Activated CD4-positive, alpha-beta T cell treated with anti-CD3 and anti-CD28 coated beads for 1 hour (primary cell): Measurements from ENCODE around the gene EPDR1.

Experiments
- DNase-seq: peaks from one replicate; pipeline ENCODE4 v3.0.0-alpha.2; 2020

Gene EPDR1

GRCh38 chr7:37920305-37920848, at the start of gene EPDR1:
Gene EPDR1 (plus strand): TSS chr7:37920640. CDS start chr7:37920940, 300 bp downstream.
- DNase-seq: no peak

GRCh38 chr7:37882086-37882485, 38.4 kb upstream of the EPDR1 start:
- DNase-seq: no peak

GRCh38 chr7:37893359-37893758, 27.1 kb upstream of the EPDR1 start:
- no peak for DNase-seq

GRCh38 chr7:37894671-37895070, 25.8 kb upstream of the EPDR1 start:
- no peak for DNase-seq

- no peak for DNase-seq
These were observed 20.7 kb upstream of the EPDR1 start for GRCh38 chr7:37899712-37900247.

- DNase-seq: no peak
These were observed 19.1 kb upstream of the EPDR1 start for GRCh38 chr7:37901236-37901827.

- DNase-seq: no peak
These were observed 18.4 kb upstream of the EPDR1 start for GRCh38 chr7:37901890-37902524.

GRCh38 chr7:37908221-37908788, 12.1 kb upstream of the EPDR1 start:
- no peak for DNase-seq

GRCh38 chr7:37912756-37913155, 7.7 kb upstream of the EPDR1 start:
- no peak for DNase-seq

GRCh38 chr7:37915438-37915837, 5.0 kb upstream of the EPDR1 start:
- no peak for DNase-seq

- no peak for DNase-seq
These were observed 4.3 kb upstream of the EPDR1 start for GRCh38 chr7:37916017-37916672.

- DNase-seq: no peak
These were observed 3.5 kb upstream of the EPDR1 start, which contains the start of gene SFRP4 for GRCh38 chr7:37916673-37917660. Gene SFRP4 (minus strand): TSS chr7:37916817. CDS start chr7:37916537, 280 bp downstream.

GRCh38 chr7:37918526-37918925, 1.9 kb upstream of the EPDR1 start:
- DNase-seq: no peak

- DNase-seq: no peak
These were observed 687 bp downstream of the EPDR1 start for GRCh38 chr7:37920849-37921805.

GRCh38 chr7:37921876-37922275, 1.4 kb downstream of the EPDR1 start:
- no peak for DNase-seq

- no peak for DNase-seq
These were observed 3.6 kb downstream of the EPDR1 start for GRCh38 chr7:37923996-37924395.

GRCh38 chr7:37924491-37925041, 4.1 kb downstream of the EPDR1 start:
- no peak for DNase-seq

GRCh38 chr7:37925620-37926019, 5.2 kb downstream of the EPDR1 start:
- no peak for DNase-seq

GRCh38 chr7:37927773-37928444, 7.5 kb downstream of the EPDR1 start:
- no peak for DNase-seq

GRCh38 chr7:37928878-37929277, 8.4 kb downstream of the EPDR1 start:
- DNase-seq: no peak
